HFFc6 (cell line): ENCODE data around the gene GLYATL3. TPM values are rescaled to one million over a fixed set of nuclear protein-coding genes. Genes with fewer than 3 reads are reported as not detected.

ENCODE experiments used
- DNase-seq: peaks from one replicate; pipeline ENCODE4 v3.0.0-alpha.2; 2018
- H3K27ac Mint-ChIP-seq: 2 replicates; pipeline ENCODE4 v1.8.0; 2020; ENCODE audit warnings: mild to moderate bottlenecking, mixed read lengths
- H3K27me3 Mint-ChIP-seq: 2 replicates; pipeline ENCODE4 v1.8.0; 2021; ENCODE audit warnings: mild to moderate bottlenecking, moderate library complexity, mixed read lengths; ENCODE audit not compliant: insufficient read depth
- H3K36me3 Mint-ChIP-seq: 2 replicates; pipeline ENCODE4 v1.8.0; 2021; ENCODE audit warnings: low read depth, mixed read lengths
- H3K4me1 Mint-ChIP-seq: 2 replicates; pipeline ENCODE4 v1.8.0; 2020; ENCODE audit warnings: low read depth, mixed read lengths
- H3K4me3 Mint-ChIP-seq: 2 replicates; pipeline ENCODE4 v1.8.0; 2020; ENCODE audit warnings: mild to moderate bottlenecking, moderate library complexity, mixed read lengths
- H3K9me3 Mint-ChIP-seq: 2 replicates; pipeline ENCODE4 v1.8.0; 2020; ENCODE audit warnings: mild to moderate bottlenecking, mixed read lengths
- CTCF ChIP-seq: fragments of 200-600 bp; sonication (generic); IDR thresholded peaks from 2 replicates; pipeline ENCODE4 v1.5.0; 2021; ENCODE audit warnings: antibody characterized with exemption, mild to moderate bottlenecking
- total RNA-seq, 6 experiments: library from RNA; stranded (reverse); fragmentation: NEBNext Ultra II Directional; extraction: Animal tissue kit (Norgen Biotek cat#: 25700); gene quantifications; 2 replicates in 1 of 6; 3 replicates in 5 of 6; pipeline ENCODE4 v1.2.3, GENCODE V29; 2021

The GLYATL3 gene
- total RNA-seq, 6 experiments from 2014 or later: not detected

DNA sequence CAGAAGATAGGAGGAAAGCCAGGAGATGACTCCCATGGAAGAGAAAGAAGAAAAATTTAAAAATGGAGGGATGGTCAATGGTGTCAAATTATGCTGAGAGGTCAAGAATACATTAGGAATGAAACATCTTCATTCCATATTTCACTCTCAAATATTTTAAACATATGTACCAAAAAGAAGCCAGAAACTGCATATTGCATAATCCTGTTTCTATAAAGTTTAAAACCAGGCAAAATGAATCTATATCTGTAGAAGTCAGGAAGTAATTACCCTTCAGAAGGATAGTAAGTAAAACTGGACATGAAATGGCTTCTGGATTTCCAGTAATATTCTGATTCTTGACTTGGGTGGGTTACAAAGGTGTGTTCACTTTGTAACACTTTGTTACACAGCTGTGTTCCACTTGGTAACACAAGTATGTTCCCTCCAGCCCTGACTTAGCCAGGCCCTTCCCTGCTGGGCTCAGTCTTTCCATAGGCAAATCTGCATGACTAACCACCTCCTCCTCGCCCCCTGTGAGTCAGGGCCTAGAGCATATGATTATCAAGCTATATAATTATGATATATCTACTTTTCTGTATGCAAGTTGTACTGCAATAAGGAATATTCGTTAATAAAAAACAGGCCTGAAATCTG is 30.5 kb downstream of the GLYATL3 start:
- Mint-ChIP-seq H3K4me3 (no peak overlapping the region), H3K27ac (no peak overlapping the region), H3K27me3 (no peaks in the 10 kb centered on the region; the same call in 1 of the 2 replicates), H3K4me1 (no peaks in the 10 kb centered on the region), H3K9me3 (no peaks in the 10 kb centered on the region), H3K36me3 (no peaks in the 10 kb centered on the region)
- no peak for TF ChIP-seq CTCF
- DNase-seq: no peak

- peak; percentile 93 for TF ChIP-seq CTCF
These were observed 32.2 kb downstream of the GLYATL3 start for GRCh38 chr6:49531774-49532569.

DNA sequence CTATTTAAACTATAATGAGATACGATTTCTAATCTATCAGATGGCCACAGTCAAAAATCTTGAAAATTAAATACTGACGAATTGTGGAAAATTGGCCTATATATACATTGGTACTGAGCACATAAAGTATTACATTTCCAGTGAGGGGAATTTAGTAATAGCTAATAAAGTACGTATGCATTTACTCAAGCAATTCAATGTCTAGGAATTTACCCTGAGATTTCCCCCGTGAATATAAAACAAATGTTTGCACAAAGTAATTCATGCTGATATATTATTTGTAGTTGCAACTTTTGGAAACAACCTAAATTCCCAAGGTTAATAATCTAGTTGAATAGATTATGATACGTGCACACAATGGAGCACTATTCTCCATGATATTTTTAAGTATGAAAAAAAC is 36.1 kb downstream of the GLYATL3 start:
- no peak overlapping the region for H3K4me3 Mint-ChIP-seq

More at GRCh38 chr6:49531774-49532569, 32.2 kb downstream of the GLYATL3 start:
- no peak overlapping the region for H3K27ac Mint-ChIP-seq
- H3K36me3 Mint-ChIP-seq: no peaks in the 10 kb centered on the region
- no peaks in the 10 kb centered on the region; the same call in 1 of the 2 replicates for H3K27me3 Mint-ChIP-seq
- no peaks in the 10 kb centered on the region for H3K4me1 Mint-ChIP-seq
- peak overlapping the region; percentile 70 for H3K4me3 Mint-ChIP-seq
- DNase-seq: peak; percentile 67
- H3K9me3 Mint-ChIP-seq: no peaks in the 10 kb centered on the region

GRCh38 chr6:49539102-49539501 is 39.4 kb downstream of the GLYATL3 start:
- H3K27ac Mint-ChIP-seq: no peak overlapping the region
- TF ChIP-seq CTCF: no peak
- H3K4me1 Mint-ChIP-seq: peaks cover 11% of the 10 kb centered on the region
- H3K4me3 Mint-ChIP-seq: no peak overlapping the region
- no peaks in the 10 kb centered on the region for H3K9me3 Mint-ChIP-seq
- H3K36me3 Mint-ChIP-seq: no peaks in the 10 kb centered on the region
- peaks cover 2% of the 10 kb centered on the region; the same call in 1 of the 2 replicates for H3K27me3 Mint-ChIP-seq
- DNase-seq: no peak

More for the DNA sequence above, 36.1 kb downstream of the GLYATL3 start:
- H3K27ac Mint-ChIP-seq: no peak overlapping the region
- no peak for TF ChIP-seq CTCF
- H3K4me1 Mint-ChIP-seq: no peaks in the 10 kb centered on the region; the same call in 1 of the 2 replicates
- peaks cover 2% of the 10 kb centered on the region; the same call in 1 of the 2 replicates for H3K27me3 Mint-ChIP-seq
- no peak for DNase-seq
- no peaks in the 10 kb centered on the region for H3K9me3 Mint-ChIP-seq
- no peaks in the 10 kb centered on the region for H3K36me3 Mint-ChIP-seq

GRCh38 chr6:49540614-49541013 is 40.9 kb downstream of the GLYATL3 start:
- H3K4me3 Mint-ChIP-seq: no peak overlapping the region
- peaks cover 11% of the 10 kb centered on the region for H3K4me1 Mint-ChIP-seq
- H3K9me3 Mint-ChIP-seq: no peaks in the 10 kb centered on the region
- H3K27me3 Mint-ChIP-seq: peaks cover 2% of the 10 kb centered on the region; the same call in 1 of the 2 replicates
- no peak for TF ChIP-seq CTCF
- H3K36me3 Mint-ChIP-seq: no peaks in the 10 kb centered on the region
- no peak overlapping the region for H3K27ac Mint-ChIP-seq
- DNase-seq: no peak
